IPS-NIHi7 (cell line): Measurements from ENCODE around the gene OR2AT4.
"Not testable (repeated sequence)": the region's sequence is repeated elsewhere in the genome, so short reads cannot be mapped to it uniquely, and the experiment has no call there.

Experiments
- DNase-seq: peaks from one replicate; pipeline ENCODE4 v3.0.0; 2012; ENCODE audit warnings: mixed read lengths; ENCODE audit errors: extremely low spot score

The OR2AT4 gene

DNA sequence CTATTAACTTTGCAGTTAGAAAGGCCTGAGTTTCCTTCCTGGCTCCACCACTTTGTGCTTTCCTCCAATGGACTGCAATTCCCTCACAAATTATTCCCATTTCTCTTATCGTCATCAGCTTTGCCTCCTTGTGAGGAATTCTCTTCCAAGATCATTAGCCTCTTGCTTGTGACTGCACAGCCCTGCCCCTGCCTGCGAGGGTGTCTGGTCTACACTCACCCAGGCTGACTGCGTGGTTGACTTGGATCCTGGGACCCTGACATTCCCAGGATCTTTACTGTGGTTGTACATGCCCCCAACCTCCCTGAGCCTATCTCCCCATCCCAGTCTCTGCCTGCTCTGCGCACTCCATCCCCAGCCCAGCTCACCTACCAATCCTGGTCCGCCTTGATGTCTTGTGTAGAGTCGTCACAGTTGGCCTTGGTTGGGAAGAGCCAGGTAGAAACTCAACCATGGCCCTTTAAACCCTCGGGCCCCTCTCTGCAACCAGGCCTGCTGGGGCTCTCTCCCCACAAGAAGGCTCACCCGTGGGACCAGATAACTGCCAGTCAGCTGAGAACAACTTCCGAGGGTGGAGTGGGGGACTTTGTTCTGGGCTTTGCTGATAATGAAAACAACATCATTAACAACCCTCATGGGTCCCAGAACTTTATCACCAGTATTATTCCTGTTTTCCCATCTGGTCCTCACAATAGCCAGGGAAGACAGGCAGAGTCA lies at the start of gene OR2AT4:
OR2AT4 (minus strand) TSS at position 421 of the 717 bp plus-strand sequence.
- no peak for DNase-seq

- DNase-seq: no peak
Observed at GRCh38 chr11:75145972-75146519, 49.4 kb upstream of the OR2AT4 start.

DNA sequence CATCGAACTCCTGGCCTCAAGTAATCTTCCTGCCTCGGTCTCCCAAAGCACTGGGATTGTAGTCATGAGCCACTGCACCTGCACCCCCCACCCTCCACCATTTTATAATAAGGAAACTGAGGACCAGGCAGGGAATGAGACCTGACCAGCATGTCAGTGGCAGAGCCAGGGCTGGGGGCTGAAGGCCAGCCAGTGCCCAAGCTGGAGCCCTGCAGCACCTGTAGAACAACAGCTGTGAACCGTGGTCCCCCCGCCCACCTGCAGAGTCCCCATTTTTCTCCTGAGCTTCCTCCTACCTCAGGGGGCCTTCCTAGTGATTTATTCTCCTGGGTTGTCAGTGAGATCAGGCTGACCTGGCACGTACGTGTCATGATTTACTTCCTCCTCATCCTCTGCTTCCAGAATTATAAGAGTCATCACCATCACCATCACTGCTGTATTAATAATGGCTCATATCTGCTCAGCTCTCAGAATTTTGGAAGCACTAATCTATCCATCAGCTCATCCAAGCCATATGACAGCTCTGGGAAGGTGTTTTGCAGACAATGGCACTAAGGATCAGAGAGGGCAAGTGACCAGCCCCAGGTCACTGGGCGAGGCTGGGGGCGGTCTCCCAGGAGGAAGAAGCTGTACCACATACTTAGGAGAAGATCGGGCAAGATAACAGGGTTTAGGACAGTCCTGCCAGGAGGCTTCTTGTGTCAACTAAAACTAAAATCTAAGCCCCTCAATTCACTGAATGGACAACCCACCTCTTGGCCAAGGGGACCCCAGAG lies 48.7 kb upstream of the OR2AT4 start:
- DNase-seq: no peak

DNA sequence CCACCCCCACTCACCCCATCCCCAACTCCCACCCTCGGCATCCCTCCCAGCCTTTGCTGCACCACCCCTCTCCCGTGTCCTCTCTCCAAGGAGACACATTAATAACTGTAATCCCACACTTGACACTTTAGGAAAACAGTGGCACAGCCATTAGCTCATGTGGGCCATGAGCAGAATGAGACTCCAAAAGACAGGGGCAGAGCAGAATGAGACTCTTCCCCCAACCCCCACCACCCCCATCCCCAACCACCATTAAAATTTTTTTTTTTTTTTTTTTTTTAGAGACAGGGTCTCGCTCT lies 48.0 kb upstream of the OR2AT4 start:
- DNase-seq: no peak

- DNase-seq: no peak
Observed at GRCh38 chr11:75143420-75143731, 46.7 kb upstream of the OR2AT4 start.

DNA sequence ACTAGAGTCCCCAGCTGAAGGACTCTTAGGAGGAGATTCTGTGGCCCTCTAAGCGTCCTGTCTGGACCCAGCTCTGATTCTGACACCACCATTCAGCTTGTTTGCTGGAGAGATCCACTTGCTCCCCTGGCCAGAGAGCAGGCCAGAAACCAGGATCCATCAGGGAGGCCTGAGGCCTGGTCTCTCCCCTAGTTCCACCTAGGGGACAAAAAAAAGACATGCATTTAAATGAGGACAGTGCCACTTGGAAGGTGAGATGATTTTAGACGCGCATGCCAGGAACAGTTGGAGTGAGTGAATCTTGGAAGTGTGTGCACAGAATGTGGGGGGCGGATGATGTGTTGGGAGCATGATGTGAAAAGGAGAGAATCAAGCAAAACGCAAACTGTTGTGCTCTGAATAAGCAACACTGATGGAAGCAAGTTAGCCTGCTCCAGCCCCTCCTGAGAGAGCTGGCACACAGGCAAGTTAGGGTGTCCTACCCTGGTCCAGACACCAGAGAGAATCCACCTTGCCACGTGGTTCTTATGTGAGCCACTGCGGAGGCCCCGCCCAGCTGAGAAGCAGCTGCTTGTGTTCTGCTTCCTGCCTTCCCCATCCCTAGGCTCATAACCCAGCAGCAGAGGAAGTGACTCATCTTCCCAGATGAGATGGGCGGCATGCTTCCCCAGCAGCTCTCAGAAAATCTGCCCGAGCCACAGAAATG lies 46.2 kb upstream of the OR2AT4 start:
- DNase-seq: peak; percentile 81

- DNase-seq: no peak
Observed at GRCh38 chr11:75141166-75141565, 44.5 kb upstream of the OR2AT4 start.

GRCh38 chr11:75140269-75141138 lies 43.8 kb upstream of the OR2AT4 start:
- peak; percentile 95 for DNase-seq

DNA sequence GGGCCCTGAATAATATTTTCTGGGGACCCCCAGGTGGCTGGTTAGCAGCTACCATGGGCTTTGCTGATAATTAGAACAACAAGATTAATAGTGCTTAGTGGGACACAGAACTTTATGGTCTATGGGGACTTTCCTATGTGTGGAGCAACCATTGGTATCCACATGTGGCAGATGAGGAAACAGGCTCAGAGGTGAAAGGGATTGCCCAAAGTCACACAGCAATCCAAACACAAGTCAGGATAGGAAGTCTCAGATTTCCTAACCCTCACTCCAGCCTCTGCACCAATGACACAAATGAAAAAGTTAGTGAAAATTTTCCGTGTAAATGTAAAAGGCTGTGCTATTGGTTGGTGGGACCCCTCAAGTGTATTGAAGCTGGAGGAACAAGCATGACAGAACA lies 39.0 kb upstream of the OR2AT4 start:
- no peak for DNase-seq

GRCh38 chr11:75135021-75135650 lies 38.5 kb upstream of the OR2AT4 start:
- no peak for DNase-seq

GRCh38 chr11:75133976-75134375 lies 37.3 kb upstream of the OR2AT4 start:
- DNase-seq: no peak

DNA sequence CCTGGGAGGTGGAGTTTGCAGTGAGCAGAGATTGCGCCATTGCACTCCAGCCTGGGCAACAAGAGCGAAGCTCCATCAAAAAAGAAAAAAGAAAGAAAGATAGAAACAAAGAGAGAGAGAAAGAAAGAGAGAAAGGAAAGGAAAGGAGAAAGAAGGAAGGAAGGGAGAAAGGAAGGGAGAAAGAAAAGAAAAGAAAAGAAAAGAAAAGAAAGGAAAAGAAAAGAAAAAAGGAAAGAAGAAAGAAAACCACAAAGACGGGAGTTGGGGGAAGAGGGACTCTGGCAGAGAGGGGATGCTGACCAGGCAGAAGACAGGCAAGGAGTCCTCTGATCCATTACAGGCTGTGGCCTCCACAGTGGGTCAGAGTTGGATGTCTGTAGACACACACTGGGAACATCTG lies 35.4 kb upstream of the OR2AT4 start:
- no peak for DNase-seq

DNA sequence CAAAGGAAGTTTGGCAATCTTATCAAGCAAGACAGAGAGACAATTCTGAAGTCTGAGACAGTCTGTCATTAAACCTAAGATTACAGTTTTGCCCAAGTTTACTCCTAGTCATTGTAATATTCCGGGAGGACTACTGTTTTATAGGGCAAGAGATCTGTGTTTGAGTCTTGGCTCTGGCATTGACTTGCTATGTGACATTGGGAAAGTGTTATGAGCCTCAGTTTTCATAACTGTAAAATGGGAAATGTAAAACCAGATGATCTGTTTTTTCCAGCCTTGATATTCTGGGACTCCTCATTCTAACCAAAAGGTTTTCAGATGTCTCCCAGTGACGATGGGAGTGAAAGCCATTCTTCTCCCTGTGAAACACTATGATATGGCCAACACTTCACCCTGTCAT lies 29.9 kb upstream of the OR2AT4 start:
- no peak for DNase-seq

- DNase-seq: no peak
Observed at GRCh38 chr11:75118577-75118976, 21.9 kb upstream of the OR2AT4 start.

DNA sequence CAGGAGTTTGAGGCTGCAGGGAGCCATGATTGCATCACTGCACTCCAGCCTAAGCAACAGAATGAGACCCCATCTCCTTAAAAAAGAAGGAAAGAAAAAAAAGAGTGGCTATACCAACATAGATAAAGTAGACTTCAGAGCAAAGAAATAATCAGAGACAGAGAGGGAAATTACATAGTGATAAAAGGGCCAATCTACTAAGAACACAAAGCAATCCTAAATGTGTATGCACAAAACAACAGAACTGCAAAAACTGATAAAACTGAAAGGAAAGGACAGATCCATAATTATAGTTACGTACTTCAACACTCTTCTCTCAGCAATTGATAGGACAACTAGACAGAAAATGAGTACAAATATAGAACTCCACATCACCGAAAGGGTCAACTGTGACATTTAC lies 17.8 kb upstream of the OR2AT4 start:
- DNase-seq: no peak

- no peak for DNase-seq
Observed at GRCh38 chr11:75113030-75113429, 16.4 kb upstream of the OR2AT4 start.

DNA sequence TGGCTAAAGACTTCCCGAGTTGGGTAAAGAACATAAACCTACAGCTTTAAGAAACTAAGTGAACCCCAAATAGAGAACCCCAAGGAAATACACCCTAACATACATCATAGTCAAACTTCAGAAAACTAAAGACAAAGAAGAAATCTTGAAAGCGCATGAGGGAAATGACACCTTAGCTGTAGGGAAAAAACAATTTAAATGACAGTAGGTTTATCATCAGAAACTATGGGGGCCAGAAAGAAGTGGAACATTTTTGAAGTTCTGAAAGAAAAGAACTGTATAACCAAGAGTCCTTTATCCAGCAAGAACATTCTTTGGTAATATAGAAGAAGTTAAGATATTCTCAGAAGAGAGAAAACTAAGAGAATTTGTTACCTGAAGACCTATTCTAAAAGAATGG lies 15.5 kb upstream of the OR2AT4 start:
- no peak for DNase-seq

DNA sequence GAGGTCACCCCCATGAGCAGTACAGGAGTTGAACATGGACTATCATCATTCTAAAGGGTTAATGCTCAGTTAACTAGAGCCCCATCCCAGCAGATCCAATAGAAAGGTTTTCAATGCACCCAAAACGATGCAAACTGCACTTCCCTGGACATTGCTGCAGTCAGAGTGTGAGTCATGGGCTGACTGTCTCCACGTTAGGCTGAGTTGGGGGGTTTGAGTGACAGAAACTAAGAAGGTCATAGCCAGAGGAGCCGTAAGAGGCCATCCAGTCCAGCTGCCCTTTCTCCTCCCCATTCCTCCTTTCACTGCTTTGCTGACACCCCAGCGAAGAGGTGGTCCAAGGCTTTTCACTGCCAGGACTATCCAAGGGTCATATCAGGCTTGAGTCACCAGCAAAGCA lies 10.5 kb upstream of the OR2AT4 start:
- DNase-seq: no peak

- not testable (repeated sequence) for DNase-seq
Observed at GRCh38 chr11:75105967-75106681, 9.4 kb upstream of the OR2AT4 start.

DNA sequence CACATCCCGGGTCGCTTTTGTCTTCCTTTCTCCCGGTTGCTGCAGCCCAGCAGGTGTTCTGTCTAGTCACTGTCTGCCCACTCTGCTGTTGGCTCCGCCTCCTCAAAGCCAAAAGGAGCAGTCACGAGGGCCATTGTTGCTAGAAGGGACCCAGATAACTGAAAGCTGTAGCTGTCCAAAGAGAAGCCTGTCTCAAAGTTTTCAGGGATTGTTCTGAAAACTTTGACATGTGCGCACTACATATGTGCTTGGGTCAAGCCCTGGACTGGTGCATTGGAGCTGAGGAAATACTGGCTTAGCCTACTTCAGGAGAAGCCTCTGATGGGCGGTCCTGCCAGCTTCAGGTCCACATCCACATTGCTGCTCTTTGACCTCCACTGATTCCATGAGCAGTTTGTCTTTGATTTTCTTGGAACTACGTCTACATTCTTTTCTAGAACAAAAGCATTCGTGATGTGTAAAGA lies 8.8 kb upstream of the OR2AT4 start:
- DNase-seq: peak; percentile 63
